ENCODE results near the gene LKAAEAR1. TPM values are rescaled to one million over a fixed set of nuclear protein-coding genes. Genes with fewer than 3 reads are reported as not detected.

The LKAAEAR1 gene
- total and polyA plus RNA-seq, 4 donors: 0.51 to 2.3 (median 0.65) TPM

DNA sequence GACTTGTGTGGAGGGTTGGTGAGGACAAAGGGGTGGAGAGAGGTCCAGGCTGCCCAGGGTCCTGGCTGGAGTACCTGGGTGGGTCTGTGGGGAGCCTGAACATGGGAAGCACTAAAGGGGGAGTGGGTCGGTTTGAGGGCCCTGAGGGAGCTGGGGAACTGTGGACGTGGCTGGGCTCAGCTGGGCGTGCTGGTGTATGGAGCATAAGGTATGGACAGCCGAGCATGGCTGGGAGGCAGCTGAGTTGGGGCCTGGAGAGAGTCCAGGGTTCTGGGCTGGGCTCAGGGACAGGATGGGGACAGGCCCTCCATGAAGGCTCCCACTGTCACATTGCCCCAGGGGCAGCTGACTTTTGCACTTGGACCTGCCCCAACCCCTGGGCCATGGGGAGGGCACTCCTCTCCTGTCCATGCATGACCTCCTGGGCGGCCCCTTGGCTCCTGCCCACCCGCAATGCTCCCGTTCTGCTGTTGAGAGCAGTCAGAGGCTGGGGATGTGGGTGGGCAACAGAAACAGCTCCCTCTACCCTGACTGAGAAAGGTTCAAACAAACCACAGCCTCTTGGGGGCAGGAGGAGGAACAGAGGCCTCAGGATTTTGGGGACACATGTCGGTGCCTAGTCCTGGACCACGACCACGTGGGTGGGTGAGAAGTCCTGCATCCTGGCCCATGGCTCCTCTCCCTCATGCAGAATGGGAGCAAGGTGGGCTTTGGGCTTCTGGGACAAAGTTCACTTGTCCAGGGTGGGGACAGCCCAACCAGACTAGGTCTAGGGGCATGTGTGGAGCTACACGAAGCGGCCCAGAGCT lies 43.8 kb downstream of the LKAAEAR1 start:
- peak overlapping the region; percentile 3 to 48 for H3K27ac ChIP-seq (ENCODE audit: low read depth in 1 of 2, low read length in 1 of 2)
- H3K9me3 ChIP-seq (ENCODE audit: control insufficient read depth in 4 of 4, insufficient read depth in 3 of 4, low read length in 3 of 4): no peaks in the 10 kb centered on the region
- no peak overlapping the region for H3K9ac ChIP-seq (ENCODE audit: insufficient read depth in 1 of 2, low read length in 2 of 2)
- WGBS, 2 donors: 59 to 64% methylated on average over 12 of the region's 12 CpGs
- no peak for ATAC-seq (ENCODE audit: insufficient read depth, low FRiP score)
- H3K4me3 ChIP-seq: no peak overlapping the region
- no peak for DNase-seq
- no peaks in the 10 kb centered on the region for H3K36me3 ChIP-seq (ENCODE audit: control insufficient read depth in 4 of 4, insufficient read depth in 4 of 4, low read length in 4 of 4)
- H3K27me3 ChIP-seq (ENCODE audit: control insufficient read depth in 3 of 3, insufficient read depth in 3 of 3, low read length in 2 of 3): peaks cover 0 to 42% (median 28%) of the 10 kb centered on the region in 3 donors
- peaks cover 0 to 27% (median 13%) of the 10 kb centered on the region in 5 donors for H3K4me1 ChIP-seq (ENCODE audit: control insufficient read depth in 5 of 5, insufficient read depth in 5 of 5, low read length in 5 of 5)
- TF ChIP-seq, protein P1, sequence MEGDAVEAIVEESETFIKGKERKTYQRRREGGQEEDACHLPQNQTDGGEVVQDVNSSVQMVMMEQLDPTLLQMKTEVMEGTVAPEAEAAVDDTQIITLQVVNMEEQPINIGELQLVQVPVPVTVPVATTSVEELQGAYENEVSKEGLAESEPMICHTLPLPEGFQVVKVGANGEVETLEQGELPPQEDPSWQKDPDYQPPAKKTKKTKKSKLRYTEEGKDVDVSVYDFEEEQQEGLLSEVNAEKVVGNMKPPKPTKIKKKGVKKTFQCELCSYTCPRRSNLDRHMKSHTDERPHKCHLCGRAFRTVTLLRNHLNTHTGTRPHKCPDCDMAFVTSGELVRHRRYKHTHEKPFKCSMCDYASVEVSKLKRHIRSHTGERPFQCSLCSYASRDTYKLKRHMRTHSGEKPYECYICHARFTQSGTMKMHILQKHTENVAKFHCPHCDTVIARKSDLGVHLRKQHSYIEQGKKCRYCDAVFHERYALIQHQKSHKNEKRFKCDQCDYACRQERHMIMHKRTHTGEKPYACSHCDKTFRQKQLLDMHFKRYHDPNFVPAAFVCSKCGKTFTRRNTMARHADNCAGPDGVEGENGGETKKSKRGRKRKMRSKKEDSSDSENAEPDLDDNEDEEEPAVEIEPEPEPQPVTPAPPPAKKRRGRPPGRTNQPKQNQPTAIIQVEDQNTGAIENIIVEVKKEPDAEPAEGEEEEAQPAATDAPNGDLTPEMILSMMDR (IDR thresholded peaks at IDR 0.05; ENCODE audit: control extremely low read depth, extremely low read depth): no peak

DNA sequence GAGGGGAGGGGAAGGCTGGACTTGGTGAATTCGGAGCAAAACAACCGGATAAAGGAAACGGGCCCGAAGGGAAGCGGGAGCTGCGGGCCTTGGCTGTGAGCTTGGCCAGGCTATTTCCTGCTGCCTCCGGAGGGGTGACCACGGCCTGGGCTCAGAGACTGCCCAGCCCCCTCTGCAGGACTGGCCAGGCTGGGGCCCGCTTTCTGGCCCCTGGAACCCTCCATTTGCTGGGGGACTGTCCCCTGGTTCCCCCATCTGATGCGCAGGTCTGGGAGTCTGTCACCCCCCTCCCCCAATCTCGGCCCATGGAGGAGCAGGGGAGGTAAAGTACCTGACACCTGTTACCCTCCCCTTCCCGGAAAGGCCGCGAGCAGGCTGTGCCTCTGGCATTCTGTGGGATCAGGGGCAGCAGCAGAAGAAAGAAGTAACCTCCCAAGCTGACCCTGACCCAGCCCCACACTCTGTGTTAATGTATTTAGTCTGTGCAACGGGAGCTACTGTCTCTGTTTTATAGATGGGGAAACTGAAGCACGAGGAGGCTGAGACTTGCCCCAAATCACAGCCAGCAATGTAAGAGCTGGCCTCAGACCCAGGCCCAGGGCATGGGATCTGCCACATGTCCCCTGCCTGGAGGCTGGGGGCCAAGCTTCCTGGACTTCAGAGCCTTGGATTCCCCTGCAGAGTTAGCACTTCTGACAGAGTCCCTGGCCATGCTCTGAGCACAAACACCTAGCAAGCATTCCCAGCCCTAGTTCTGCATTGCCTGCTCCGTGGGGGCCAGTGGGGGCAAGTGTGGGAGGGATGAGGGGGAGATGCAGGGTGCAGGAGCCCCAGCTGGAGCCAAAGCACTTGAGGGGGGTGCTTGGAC lies 44.7 kb downstream of the LKAAEAR1 start:
- ATAC-seq (ENCODE audit: insufficient read depth, low FRiP score): no peak
- no peaks in the 10 kb centered on the region for H3K9me3 ChIP-seq (ENCODE audit: control insufficient read depth in 4 of 4, insufficient read depth in 3 of 4, low read length in 3 of 4)
- H3K36me3 ChIP-seq (ENCODE audit: control insufficient read depth in 4 of 4, insufficient read depth in 4 of 4, low read length in 4 of 4): peaks cover 0 to 3% (median 0%) of the 10 kb centered on the region in 4 donors
- H3K27me3 ChIP-seq (ENCODE audit: control insufficient read depth in 3 of 3, insufficient read depth in 3 of 3, low read length in 2 of 3): peaks cover 0 to 36% (median 28%) of the 10 kb centered on the region in 3 donors
- H3K27ac ChIP-seq (ENCODE audit: low read depth in 1 of 2, low read length in 1 of 2): peak overlapping the region; percentile 3 to 48
- 16 to 19% methylated on average over 15 to 17 of the region's 17 CpGs for WGBS, 2 donors
- DNase-seq: no peak
- H3K9ac ChIP-seq (ENCODE audit: insufficient read depth in 1 of 2, low read length in 2 of 2): no peak overlapping the region
- TF ChIP-seq, protein P1 (IDR thresholded peaks at IDR 0.05; ENCODE audit: control extremely low read depth, extremely low read depth): no peak
- peaks cover 0 to 27% (median 13%) of the 10 kb centered on the region in 5 donors for H3K4me1 ChIP-seq (ENCODE audit: control insufficient read depth in 5 of 5, insufficient read depth in 5 of 5, low read length in 5 of 5)
- H3K4me3 ChIP-seq: no peak overlapping the region

DNA sequence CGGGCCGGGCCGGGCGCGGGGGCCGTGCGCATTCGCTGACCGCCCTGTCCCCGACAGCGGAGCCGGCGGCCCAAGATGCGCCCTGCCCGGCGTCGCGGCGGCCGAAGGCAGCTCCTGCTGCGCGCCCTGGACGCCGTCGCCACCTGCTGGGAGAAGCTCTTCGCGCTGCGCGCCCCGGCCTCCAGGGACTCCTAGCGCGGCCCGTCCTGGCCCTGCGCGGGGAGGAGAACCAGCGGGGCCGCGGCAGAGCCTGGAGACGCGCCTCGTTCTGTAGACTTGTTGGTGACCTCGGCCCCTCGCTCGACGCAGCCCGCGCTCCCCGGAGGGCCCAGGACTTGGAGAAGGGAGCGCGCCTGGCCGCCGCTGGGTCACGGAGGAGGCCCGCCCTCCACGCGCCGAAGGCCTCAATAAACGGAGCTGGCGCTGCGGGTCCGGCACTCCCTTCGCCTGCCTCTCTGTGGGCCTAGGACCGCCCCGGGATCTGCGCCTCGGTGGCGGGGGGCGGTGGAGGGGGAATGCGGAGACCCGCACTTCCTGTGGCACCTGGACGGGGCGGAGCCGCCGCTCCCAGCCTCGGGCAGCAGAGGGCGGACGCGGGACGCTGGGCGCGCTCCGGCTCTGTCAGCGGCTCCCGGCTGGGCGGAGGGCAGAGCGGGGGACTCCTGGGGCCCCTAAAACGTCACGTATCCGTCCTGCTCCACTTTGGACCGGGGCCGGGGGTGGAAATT lies 45.5 kb downstream of the LKAAEAR1 start:
- Histone ChIP-seq H3K36me3 (ENCODE audit: control insufficient read depth in 4 of 4, insufficient read depth in 4 of 4, low read length in 4 of 4) (peaks cover 0 to 11% (median 2%) of the 10 kb centered on the region in 4 donors), H3K4me1 (ENCODE audit: control insufficient read depth in 5 of 5, insufficient read depth in 5 of 5, low read length in 5 of 5) (peaks cover 0 to 27% (median 13%) of the 10 kb centered on the region in 5 donors), H3K9me3 (ENCODE audit: control insufficient read depth in 4 of 4, insufficient read depth in 3 of 4, low read length in 3 of 4) (no peaks in the 10 kb centered on the region), H3K27ac (ENCODE audit: low read depth in 1 of 2, low read length in 1 of 2) (peak overlapping the region; percentile 64 to 71), H3K4me3 (peak overlapping the region; percentile 33), H3K27me3 (ENCODE audit: control insufficient read depth in 3 of 3, insufficient read depth in 3 of 3, low read length in 2 of 3) (peaks cover 0 to 28% (median 28%) of the 10 kb centered on the region in 3 donors), H3K9ac (ENCODE audit: insufficient read depth in 1 of 2, low read length in 2 of 2) (no peak overlapping the region)
- TF ChIP-seq, protein P1 (IDR thresholded peaks at IDR 0.05; ENCODE audit: control extremely low read depth, extremely low read depth): peak; percentile 69
- 1% methylated on average over 79 to 91 of the region's 91 CpGs for WGBS, 2 donors
- ATAC-seq (ENCODE audit: insufficient read depth, low FRiP score) (peak; percentile 86), DNase-seq (peak; percentile 73 to 81 (median 80))
